T1000 (cell line): ENCODE measurements around the gene SEMA3F.
"Not testable (repeated sequence)": the region's sequence is repeated elsewhere in the genome, so short reads cannot be mapped to it uniquely, and the experiment has no call there.

Experiments used
- DNase-seq: peaks from one replicate; lab custom pipeline; 2025; ENCODE audit warnings: mixed read lengths; lab: John Stamatoyannopoulos, UW

SEMA3F gene

DNA sequence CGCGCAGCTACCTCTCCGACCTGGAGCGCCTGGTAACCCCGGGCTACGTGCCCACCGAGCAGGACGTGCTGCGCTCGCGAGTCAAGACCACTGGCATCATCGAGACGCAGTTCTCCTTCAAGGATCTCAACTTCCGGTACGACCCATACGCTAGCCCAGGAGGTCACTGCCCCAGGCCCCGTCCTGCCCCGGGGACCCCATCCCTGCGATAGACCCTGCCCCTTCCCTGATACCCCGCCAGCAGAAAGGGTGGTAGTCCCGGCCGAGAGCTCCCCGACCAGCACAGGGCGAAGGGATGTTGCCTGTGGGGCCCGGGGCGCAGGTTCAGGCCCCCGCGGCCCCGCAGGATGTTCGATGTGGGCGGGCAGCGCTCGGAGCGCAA lies 38.6 kb downstream of the SEMA3F start:
- DNase-seq: no peak

DNA sequence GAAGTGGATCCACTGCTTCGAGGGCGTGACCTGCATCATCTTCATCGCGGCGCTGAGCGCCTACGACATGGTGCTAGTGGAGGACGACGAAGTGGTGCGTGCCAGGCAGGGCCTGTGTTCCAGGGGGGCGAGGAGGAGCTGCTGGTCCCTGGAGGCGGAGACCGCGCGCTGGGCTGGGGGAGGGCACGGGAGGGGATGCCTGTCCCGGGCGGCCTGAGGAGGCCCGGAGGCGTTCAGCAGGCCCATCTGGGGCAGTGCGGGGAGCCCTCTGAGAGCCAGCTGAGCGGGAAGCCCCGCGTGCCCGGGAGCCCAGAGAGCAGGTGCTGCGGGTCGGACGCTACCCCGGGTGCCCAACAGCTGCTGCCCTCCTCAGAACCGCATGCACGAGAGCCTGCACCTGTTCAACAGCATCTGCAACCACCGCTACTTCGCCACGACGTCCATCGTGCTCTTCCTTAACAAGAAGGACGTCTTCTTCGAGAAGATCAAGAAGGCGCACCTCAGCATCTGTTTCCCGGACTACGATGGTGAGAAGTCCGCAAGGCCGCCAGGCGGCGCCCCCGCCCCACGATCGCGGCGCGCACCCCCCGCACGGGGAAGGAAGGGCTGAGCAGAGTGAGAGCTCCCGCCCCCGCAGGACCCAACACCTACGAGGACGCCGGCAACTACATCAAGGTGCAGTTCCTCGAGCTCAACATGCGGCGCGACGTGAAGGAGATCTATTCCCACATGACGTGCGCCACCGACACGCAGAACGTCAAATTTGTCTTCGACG lies 39.2 kb downstream of the SEMA3F start:
- peak; percentile 40 for DNase-seq

DNA sequence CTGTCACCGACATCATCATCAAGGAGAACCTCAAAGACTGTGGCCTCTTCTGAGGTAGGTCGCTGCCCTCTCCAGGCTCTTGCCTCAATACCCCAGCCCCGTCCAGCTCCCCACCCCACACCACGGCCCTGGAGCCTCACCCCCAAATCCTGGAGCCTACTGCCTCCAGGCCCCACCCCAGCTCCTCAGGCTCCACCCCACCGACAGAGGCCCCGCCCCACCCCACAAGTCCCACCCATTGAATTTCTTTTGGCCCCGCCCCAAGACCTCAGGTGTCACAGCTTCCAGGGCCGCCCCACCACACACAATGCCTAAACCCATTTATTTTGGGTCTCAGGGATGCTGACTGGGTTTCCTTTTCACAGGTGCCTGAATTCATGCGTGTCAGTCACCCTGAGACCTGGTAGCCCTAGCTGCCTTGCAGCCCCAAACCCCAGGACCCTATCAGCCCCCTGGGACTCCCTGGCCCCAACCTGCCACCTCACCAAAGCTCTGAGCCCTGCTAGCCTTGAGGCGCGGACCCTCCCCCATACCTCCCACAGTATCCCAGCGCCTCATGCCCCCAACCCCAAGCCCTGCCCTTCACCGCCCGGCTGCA lies 39.9 kb downstream of the SEMA3F start:
- DNase-seq: no peak

DNA sequence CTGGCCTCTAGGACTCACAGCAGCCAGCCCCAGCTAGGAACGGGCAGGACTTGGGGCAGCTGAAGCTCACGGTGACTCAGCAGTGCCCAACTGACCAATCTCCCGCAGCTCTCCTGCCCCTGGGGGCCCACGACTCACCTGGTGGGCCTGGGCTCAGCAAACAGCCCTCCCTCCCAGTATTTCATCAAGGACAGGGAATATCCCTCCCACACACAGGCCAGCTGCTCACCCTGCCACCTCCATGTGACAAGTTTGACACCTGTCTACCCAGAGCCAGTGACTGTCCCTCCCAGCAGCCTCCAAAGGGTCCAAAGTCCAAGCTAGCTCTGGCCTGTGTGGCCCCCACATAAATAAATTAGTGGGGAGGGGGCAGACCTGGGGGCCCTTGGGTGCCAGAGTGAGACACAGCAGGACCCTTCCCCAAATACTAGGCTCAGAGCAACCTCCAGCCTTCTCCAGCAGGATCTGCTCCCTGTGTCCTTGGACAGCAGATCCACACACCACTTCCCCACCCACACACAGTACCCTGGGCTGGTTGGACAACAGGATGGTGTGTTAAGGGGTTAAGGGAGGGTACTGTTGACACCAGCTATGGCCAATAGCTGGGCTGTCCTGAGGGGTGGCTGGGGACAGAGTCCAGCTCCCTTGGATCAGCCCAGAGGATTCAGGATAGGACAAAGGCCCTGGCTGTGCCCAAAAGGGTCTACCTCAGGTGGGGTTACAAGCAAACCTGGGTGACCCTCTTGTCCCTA lies 40.6 kb downstream of the SEMA3F start:
- DNase-seq: peak; percentile 9

DNA sequence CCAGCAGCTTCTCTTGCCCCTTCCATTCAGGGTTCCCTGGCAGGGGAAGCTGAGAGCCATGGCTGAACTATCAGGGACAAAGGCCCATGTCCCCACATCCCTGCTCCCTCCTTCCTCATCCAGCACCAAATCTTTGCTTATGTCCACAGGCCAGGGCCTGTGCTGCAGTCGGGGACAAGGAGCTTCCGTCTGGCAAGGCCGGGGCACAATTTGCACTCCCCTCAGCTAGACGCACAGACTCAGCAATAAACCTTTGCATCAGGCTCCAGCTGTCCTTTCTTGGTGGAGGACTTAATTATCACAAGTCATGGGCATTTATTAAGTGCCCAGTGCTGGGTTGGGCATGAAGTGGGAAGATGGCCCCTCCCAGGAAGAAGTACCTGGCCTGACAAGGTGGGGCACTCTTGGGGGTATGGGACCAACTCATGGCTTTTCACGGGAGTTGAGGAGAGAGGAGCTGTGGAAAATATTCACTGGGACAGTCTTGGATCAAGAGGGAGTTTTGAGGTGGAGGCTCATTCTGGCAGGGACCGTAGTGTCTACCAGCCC lies 41.2 kb downstream of the SEMA3F start:
- no peak for DNase-seq

DNA sequence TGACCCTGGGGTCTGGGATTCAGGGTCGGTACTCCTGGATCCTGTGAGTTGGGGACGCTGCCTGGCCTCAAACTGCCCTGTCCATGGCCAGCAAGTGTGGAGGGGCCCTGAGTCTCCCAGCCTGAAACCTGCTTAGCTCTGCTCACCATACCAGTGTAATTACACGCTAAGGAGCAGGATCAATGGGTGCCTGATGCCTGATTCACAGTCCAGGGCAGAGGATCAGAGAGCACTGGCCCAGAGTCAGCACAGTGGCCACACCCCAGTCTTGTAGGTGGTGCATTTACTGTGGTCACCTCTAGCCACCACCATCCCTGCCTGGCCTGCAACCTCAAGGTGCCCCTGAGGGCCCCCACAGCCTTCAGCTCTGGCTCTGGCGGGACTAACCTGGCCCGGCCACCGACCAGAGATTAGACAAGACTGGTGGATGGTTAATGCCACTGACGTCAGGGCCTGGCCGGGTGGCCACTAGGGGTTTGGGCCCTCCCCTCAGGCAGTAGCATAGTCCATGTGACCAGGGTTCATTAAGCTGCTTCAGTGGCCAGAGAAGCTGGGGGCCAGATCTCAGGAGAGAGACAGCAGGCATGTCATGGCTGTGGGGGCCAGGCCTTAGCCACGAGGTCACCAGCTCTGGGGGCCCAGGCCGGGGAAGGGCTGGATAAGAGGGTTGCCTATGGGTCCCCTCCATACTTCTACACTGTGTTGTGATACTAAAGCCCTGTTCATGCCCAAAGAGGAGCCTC lies 46.6 kb downstream of the SEMA3F start:
- DNase-seq: no peak

DNA sequence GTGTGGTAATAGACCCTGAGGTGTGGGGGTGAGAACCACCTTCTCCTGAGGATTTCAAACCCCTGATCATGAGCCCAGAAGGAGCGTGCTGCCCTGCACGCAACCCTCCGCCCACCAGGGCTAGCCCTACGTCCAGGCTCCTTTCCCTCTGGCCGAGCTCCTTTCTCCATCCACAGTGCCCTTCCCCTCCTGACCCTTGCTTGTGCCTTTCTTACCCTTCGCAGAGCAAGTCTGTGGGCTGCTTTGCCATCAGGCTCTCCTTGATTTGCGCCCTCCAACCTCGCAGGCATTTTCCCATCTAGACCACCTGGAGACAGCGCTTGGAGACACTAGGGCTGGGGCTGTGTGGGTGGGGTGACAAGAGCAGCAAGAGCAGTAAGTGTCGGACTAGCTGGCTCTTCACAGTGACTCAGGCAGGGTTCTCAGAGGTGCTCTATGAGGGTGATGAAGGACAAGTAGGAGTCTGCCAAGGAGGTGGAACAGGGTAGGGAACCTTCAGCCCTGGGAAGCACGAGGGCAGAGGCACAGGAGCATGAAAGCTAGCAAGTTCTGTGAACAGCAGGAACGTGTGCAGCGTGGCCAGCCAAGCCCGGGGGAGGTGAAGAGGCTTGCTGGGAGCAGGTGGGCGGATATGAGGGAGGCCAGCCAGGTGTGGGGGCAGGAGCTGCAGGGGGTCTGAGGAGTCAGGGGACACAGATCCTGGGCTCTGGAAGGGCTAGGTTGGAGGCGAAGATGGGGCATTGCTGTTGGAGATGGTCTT lies 47.4 kb downstream of the SEMA3F start:
- DNase-seq: no peak

DNA sequence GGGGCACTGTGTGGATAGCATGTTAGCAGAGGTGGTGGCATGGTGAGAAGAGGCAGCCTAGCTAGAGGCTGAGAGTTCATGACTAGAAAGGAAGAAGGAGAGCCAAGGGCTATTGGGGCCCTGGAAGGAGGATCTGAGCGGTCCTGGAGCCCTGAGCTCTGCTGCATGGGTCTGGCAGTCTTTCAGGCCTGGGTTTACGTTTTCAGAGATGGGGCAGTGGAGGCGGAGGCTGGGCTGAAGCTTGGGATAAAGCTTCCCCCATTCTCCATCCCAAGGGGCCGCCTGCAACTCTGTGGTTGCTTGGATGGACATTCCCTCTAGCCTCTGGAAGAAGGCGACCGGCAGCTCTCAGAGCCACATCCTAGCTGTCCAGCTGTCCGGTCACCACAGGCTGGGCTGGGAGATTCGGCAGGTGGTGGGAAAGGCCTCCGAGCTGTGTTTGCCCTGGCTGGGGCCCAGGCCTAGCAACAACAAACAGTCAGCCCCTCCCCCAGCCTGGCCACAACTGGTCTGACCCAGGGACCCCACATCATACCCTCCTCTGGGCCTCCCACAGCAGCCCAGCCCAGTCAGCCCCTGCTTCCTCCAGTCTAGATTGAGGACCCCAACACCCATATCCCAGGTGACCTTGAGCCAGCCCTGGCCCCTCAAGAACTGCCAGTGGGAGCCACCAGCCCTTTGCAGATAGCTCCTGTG lies 48.1 kb downstream of the SEMA3F start:
- no peak for DNase-seq

DNA sequence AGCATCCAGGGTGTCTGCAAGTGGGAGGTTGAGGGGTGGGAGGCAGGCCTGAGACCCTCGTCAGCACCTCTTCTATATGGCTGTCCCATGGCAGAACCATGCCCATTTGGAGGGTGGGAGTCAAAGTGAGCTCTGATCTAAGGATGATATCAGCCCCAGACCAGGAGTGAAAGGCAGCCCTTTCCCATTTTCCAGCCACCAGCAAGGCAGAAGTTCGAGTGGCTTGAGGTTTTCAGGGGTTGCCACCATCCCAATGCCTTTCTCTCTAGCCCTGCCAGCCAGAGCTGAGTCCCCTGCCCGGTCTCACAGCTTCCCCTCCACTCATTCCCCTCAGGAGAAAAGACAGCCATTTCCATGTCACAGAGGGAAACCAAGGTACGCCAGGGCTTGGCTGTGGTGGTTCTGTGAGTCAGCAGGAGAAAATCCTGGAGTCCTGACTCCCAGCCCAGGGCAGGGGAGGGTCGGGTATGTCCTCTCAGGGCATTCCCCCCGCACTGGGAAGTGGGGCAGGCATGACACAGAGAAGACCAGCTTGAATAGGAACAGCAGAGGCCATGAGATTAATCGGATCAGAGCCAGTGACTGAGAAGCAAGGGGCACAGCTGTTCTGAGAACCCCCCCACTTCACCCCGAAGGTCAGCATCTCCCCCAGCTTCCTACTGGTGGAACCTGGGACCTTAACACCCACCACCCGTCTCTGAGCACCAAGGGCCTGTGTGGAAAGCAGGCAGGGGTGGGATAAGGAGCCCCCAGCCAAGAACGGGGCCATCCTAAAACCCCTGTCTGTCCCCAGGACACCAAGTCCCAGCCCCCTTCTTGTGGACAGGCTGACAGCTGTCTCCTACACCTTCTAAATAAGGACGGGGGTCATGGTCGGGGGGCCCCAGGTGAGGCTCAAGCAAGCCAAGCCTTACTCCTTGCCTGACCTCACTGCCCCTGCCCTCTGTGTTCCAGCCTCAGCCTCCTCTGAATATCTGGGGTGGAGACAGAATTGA lies 49.0 kb downstream of the SEMA3F start:
- DNase-seq: no peak

DNA sequence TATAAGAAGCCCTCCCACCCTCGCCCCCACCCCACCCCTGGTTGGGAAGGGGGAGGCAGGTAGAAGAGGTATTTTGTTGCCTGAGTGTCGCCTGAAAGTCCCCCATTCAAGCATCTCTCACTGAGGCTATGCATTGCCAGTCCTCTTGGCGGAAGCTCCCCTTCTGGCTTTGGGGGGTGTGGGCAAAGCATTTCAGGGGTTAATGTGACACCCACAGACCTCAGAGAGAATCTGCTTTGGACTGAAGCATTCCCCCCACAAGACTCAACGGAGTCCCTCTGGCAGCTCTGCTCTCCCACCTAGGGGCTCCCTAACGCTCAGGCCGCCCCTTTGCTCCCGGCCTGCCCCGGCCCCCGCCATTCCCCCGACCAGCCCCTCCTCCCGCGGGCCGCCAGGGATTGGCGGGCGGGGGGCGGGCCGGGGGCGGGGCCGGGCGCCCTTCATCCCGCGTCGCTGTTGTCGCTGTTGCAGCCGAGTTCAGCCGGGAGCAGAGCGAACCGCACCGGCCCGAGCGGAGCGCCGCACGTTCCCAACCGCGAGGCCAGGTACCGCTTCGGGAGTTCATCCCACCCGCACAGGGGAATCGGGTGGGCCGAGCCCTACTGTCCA lies 49.8 kb downstream of the SEMA3F start, which contains the start of gene SLC38A3:
Gene SLC38A3, plus strand, starts transcription at position 468 of the 609 bp plus-strand sequence. CDS start 8,929 bp downstream, outside the sequence.
- no peak for DNase-seq

DNA sequence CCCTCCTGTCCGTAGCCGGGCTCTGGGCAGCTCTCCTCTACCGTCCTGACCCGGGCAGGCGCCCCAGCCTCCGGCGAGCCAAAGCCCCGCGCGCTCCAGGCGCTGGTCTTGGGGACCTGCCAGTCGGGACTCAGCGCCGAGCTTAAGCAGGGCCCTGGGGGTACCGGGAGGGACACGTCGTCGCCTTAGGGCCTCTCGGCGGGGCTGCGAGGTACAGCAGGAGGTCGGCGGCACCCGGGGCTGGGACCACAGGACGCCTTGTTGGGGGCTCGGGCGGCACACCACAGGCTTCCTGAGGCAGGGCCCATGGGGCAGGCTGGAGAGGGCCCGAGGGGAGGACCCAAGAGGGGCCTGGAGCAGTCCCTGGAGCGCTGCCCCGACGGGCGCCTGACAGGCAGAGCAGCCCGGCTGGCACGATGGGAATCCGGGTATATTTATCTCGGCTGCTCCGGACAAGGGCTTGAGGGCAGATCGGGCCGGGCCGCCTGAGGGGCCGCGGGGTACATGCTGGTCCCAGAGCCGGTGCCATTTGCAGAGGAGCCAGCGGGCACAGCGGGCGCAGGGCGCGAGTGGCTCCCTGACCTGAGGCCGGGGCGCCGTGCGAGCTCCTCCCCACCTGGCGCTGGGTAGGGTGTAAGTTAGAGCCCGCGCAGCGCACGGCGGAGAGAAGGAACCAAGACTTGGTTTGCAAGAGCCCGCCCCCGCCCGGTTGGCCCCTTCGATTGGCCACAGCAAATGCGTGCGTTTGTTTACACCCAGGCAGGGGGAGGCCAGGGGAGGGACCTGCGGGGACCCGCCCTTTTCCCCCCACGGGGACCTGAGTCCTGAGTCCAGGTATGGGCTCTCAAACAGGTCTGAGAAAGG lies 50.5 kb downstream of the SEMA3F start:
- no peak for DNase-seq

DNA sequence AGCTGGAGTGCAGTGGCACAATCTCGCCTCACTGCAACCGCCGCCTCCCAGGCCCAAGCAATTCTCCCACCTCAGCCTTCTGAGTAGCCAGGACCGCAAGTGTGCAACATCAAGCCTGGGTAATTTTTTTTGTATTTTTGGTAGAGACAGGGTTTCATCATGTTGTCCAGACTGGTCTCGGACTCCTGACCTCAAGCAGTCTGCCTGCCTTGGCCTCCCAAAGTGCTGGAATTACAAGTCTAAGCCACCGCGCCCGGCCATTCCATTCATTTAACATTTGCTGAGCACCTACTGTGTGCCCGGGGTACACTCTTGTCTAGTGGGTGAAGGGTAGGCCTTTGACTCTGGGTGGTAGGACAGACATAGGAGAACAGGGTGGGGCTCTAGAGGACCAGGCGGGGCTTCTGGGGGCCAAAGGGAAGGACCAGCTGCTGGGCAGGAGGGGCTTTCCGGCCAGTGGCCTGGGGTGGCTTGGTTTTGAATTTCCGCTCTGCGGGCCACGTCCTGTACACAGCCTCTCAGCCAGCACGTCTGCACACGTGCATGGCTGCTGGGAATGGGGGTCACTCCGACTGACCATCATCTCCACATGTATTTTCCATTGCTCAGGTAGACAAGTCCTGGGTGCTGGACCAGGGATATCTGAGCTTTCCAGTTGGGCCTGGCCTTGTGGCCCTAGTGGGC lies 52.4 kb downstream of the SEMA3F start:
- DNase-seq: no peak

DNA sequence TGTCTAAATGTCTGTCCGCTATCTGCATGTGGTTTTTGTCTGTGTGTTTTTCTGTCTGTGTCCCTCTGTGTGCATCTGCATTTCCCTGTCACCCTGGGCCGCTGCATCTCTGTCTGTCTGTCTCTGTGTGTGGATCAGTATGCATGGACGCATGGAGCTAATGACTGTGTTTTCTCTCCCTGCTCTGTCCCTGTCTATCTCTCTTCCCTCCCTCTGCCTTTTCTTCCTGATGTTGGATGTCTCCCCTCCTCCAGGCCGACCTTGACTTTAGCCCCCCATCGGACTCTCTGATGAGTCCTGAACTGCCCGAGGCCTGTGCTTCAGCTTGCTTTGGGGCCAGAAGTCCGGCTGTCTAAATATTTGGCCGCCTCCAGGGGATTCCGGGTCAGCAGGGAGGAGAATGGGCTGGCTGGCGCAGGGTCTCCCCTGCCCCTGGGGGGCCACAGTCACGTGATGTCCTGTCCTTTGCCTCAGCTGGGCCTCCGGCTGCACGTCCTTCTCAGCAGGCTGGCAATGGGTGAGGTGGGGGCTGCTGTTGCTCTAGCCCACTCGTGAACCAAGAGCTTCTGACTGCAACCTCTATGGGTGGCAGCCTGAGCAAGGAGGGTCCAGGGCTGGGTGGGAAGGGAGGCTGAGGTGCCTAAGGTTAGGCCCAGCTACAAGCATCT lies 53.7 kb downstream of the SEMA3F start:
- DNase-seq: no peak

DNA sequence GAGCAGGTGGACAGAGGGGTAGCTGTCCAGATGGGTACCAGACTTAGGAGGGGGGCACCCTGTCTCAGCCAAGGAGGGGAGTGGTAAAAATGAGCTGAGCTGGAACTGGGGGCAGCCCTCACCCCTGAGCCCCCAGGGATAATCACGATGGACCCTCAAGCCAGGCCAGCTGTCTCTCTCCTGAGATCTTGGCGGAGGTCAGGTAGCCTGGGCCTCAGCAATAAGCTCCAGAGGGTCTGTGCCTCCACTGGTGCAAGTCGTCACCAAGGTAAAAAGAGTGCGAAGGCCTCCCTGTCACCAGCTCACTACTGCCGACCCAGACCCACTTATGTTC lies 55.0 kb downstream of the SEMA3F start:
- no peak for DNase-seq

DNA sequence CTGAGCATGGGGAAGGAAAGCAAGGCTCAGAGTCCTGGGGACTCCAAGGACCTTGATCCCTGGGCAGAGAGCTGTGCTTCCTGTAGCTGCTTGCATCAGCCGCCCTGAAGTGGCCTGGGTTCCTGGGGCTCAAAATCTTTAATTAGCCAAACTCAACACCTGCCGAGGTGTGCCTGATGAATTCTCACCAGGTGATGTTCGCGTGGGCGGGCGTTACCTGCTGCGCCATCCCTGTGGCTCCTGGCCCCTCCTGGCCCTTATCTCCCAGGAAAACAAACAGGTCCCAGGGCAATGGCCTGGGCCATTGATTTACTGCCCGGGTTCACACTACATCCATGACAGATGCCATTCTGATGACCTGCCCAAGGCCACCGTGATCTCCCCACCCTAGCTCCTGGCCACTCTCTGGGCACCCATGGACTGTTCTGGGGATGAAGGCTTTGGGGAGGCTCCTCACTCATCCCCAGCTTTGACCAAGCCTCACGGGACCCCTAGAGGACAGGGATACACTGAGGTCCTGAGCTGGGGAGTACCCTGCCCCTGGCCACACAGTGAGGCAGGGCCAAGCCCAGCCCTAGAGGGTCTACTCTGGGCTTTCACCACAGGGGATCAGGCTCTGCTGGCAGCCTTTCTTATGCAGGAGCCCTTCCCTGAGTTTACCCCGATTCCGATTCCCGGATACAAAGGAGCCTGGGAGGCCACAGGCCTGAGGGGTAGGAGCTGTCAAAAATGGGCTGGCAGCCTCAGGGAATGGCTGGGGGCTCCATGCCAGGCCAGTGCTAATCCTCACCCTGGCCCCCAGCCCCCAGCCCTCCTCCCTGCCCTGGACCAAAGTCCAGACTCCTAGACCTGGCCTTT lies 55.6 kb downstream of the SEMA3F start:
- no peak for DNase-seq

DNA sequence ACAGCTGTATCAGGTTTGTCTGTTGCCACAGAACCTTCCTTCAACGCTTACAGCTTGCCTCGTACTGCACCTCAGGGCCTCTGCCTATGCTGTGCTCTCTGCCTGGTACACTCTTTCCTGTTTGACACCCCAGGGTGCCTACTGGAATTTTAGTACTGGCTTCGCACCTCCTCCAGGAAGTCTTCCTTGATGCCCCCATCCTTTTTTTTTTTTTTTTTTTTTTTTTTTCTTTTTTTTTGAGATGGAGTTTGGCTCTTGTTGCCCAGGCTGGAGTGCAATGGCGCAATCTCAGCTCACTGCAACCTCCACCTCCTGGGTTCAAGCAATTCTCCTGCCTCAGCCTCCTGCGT lies 56.2 kb downstream of the SEMA3F start:
- DNase-seq: not testable (repeated sequence)
